Neural cell (in vitro differentiated cells): Measurements from ENCODE around the gene CASTOR2.
"Not testable (repeated sequence)": the region's sequence is repeated elsewhere in the genome, so short reads cannot be mapped to it uniquely, and the experiment has no call there.

Source experiments
- CTCF ChIP-seq: fragments of 450-650 bp; IDR thresholded peaks from 2 replicates; pipeline ENCODE4 v1.5.1; 2014; ENCODE audit warnings: antibody characterized with exemption, mild to moderate bottlenecking, moderate library complexity; ENCODE audit not compliant: poor library complexity, severe bottlenecking
- EP300 ChIP-seq: fragments of 450-650 bp; conservative IDR thresholded peaks from 2 replicates; pipeline ENCODE4 v1.6.1; 2014; ENCODE audit warnings: antibody characterized with exemption, mild to moderate bottlenecking, moderate library complexity; ENCODE audit not compliant: poor library complexity, severe bottlenecking
- MXI1 ChIP-seq: fragments of 450-650 bp; conservative IDR thresholded peaks from 2 replicates; pipeline ENCODE4 v1.6.1; 2014; ENCODE audit warnings: antibody characterized with exemption, mild to moderate bottlenecking; ENCODE audit not compliant: poor library complexity, severe bottlenecking
- RAD21 ChIP-seq: fragments of 450-650 bp; conservative IDR thresholded peaks from 2 replicates; pipeline ENCODE4 v1.6.1; 2014; ENCODE audit warnings: antibody characterized with exemption, mild to moderate bottlenecking, moderate library complexity
- REST ChIP-seq: IDR thresholded peaks from 2 replicates; pipeline ENCODE4 v1.6.1; 2012; ENCODE audit warnings: borderline replicate concordance

- TF ChIP-seq CTCF, REST, EP300, RAD21, MXI1: not testable (repeated sequence)
These were observed 6.9 kb downstream of the CASTOR2 start for GRCh38 chr7:74971431-74971830.
